Measurements from ENCODE around the gene TAC4.
A peak's percentile ranks its signal among the peaks of the same experiment; 100 is the strongest.
"Not testable (repeated sequence)": the region's sequence is repeated elsewhere in the genome, so short reads cannot be mapped to it uniquely, and the experiment has no call there.

The TAC4 gene

DNA sequence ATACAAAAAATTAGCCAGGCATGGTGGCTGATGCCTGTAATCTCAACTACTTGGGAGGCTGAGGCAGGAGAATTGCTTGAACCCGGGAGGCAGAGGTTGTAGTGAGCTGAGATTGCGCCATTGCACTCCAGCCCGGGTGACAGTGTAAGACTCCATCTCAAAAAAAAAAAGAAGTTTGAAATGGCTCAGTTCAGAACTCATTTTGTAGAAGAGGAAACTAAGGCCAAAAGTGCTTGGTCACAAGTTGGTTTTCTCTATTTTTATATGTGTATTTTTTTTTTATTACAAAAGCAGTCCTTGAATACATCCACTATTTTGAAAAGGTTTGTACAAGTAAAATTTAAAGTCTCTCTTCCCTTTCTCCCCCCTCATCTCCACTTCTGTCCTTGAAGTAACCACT lies 5.5 kb downstream of the TAC4 start:
- DNase-seq: no peak

DNA sequence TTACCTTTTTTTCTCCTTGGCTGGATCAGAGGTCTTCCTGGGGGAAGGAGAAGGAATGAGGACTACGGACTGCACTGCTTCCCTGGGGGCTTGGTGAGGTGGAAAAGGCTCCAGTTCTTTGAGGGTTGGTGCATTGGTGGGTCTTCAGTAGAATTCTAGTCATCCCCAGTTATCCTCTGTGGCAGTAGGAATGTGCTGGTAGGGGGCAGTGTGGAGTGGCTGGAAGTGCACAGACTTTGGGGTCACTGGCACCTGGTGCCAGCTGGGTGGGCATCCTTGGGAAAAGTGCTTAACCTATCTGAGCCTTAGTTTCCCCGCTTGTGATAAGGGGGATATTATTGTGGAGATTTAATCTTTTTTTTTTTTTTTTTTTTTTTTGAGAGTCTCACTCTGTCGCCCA lies 6.3 kb downstream of the TAC4 start:
- no peak for DNase-seq

DNA sequence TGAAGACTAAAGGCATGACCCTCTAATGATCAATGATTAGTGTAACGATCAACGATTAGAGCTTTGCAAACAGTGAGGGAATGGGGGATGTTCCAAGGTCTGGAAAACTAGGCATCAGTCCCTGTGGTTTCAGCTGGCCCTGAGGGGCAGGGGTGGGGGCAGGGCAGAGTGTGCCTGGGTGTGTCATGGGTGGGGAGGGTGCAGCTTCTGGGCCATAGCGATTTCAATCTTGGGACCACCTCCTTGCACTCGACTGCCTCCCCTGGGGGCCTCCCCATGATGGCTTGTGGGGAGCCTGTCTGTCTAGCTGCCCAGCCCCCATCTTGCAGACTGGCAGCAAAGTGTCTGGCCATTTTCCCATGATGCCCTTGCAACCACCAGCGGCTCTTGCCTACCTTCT lies 8.4 kb downstream of the TAC4 start:
- no peak for DNase-seq

DNA sequence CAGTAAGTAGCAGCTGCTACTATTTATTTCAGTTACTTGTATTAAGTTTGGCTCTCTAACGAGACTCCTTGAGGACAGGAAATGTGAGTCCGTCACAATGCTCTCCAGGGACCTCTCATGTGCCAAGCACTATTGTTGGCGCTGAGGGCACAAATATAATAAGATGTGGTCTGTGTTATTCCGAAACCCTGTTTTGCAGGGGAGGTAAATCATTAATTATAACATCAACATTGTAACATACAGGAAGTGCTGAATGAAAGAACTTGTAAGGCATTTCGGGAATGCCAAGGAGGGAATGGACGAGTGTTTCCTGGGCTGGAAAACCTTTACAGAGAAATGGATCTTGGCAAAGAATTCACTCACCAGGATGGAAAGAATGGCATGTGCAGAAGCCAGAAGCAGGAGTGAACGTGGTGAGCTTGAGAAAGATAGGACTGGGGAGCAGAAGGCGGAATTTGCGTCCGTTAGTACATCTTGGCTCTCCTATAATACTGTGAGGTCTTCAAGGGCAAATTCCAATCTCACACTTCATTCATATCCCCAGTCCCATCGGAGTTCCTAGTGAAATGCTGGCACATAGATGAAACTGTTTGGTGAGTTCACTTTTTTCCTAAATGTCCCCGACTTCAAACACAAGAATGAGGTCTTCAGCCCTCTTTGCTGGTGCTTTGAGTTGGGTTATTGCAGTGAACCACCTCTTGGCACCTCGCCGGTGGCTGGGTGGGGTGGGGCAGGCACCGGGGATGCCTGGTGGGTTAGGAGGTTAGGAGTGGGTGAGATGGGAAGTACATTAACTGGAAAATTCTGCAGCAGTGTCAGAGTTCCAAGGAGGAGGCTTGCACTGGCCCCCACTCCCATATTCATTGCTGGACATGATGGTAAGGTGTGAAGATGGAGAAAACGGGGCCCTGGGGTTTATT lies 11.5 kb downstream of the TAC4 start:
- DNase-seq: no peak

DNA sequence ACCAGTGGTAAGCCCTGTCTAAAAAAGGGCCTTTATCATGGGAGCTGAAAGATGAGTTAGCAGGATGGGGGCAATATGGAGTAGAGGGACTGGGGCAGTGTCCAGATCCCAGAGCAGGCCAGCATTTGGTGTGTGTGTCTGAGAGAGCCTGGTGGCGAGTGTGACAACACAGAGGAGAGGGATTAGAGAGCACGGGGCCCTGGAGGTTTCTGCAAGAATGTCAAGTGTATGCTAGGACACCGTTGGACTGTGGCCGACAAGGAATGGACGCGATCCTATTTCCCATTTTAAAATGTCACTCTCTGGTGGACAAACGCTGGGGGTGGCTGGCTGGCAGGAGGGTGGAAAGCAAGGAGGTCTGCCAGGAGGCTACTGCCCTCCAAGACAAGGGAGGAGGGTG lies 12.4 kb downstream of the TAC4 start:
- DNase-seq: no peak

DNA sequence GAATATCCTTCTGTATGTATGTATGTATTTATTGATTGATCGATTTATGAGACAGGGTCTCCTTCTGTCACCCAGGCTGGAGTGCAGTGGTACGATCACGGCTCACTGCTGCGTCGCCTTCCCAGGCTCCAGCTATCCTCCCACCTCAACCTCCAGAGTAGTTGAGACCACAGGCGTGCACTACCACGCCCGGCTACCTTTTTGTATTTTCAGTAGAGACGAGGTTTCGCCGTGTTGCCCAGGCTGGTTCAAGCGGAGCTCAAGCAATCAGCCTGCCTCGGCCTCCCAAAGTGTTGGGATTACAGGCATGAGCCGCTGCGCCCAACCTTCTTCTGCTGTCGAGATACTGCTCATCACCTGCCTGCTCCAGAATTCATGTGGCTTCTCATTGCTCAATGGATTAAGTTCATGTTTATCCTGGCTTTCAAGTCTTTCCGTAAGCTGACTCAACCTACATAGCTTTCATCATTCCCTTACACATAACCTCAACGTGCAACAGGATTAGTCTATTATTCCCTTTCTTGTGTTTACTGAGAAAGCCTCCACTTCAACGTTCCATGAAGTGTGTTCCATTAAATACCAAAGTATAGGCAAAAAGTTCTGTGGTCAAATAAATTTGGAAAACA lies 13.6 kb downstream of the TAC4 start:
- DNase-seq: no peak

DNA sequence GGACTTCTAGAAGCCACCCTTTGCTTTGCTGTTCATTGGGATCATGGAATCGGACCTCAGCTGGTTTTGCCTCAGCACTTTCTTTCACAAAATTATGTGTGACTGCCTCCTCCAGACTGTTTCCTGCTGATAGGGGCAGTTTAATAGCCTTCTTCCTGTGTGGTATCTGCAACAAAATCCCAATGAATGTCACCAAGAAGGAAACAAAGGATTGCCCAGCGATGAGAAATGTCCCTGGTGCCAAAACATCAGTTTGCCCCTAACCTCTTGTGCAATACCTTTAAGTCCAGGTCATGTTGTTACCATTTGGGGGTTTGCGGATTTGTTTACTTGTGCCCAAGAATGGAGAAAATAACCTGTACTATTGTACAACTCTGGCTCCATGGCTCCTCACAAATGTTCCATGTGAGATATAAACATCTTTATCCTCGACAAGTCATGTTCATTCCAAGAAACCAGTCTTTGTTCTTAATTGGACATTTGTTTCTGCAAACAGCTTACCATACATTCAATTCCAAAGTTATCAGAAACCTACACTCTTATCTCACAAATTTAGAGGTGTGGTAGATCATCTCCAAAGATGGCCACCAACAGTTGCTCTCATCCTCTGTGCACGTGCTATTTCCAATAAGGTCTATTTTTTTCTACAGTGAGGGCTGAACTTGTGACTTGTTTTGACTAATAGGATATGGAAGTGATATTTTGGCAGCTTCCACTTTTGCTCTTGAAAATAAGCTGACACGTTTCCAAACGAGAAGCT lies 14.8 kb downstream of the TAC4 start:
- DNase-seq: peak; percentile 68

DNA sequence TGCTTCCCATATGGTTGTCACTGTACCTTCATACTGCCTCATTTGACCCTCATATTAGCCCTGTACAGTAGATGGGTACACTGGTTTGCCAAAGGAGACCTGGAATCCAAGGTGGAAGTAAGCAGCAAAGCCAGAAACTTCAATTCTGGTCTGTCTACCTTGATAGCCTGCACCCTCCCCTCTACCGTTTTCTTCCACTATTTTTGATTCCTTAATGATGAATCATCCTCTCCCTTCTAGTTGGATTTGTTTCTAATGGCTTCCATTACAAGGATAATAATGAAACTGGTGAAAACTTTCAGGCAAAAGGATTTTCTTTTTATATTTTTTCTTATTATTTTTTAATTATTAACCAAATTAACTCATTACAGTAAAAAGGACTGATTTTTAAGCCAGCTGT lies 17.3 kb downstream of the TAC4 start:
- DNase-seq: no peak

DNA sequence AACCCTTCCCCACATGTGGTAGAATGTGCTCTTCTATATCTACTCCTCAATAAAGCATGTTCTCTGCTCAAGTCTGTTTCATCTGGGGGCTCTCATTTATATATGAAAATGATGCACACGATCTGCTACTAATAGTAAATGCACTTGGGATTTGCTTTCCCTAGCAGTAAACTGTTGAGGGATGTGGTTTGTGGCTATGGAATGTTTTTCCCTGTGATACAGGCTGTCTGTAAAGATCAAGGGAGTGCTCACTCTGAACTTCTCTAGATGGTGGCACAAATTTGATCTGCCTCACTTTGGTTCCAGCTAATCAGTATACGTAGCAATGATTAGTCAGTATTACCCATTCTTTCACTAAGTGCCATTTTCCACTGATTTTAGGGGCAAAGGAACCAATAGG lies 18.8 kb downstream of the TAC4 start:
- no peak for DNase-seq

DNA sequence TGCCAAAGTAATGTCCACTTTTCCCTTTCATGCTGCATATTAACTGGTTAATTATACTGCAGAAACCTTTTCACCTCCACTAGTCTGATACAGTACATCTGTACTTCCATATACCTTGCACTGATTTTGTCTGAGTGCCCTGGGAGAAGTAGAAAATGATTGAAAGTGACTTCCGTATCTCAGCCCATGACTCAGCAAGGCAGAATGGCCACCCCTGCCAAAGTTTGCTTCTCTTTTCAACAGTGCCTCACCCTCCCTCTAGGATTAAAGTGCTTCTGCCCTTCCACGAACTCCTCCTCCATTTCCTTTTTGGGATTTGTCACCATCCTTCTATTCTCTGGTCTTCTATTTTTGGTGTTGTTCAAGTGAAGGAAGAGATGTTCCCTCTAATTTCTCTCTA lies 19.5 kb downstream of the TAC4 start:
- DNase-seq: not testable (repeated sequence)

DNA sequence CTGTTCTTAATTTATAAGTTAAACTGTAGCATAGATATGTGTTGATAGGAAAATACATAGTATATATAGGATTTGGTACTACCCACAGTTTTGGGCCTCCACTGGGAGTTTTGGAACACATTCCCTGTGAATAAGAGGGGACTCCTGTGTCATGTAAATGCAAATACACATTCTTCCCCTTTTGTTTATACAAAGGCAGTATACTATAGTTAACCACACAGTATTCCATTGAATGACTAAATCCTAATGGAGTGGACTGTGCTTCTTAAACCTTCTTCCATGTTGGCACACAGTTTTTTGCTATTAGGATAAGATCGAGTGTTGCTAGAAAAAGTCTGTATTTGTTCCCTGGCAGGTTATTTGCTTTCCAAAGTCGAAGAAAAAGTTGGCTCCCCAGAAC lies 22.2 kb downstream of the TAC4 start:
- no peak for DNase-seq

DNA sequence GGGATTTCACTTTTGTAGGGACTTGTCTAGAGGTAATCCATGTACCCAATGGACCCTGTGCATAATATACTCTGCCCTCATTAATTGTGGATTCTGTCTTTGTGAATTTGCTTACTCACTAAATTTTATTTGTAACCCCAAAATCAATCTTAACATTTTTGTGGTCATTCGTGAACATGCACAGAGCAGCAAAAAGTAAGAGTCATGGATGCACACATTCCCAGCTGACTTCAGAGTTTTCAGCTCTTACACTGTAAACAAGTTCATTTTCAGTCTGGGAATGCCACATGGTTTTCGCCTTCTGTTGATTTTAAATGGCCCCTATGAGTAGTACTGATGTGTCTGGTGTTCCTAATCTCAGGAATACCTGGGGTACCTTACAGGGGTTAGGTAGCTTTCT lies 24.3 kb downstream of the TAC4 start:
- no peak for DNase-seq

DNA sequence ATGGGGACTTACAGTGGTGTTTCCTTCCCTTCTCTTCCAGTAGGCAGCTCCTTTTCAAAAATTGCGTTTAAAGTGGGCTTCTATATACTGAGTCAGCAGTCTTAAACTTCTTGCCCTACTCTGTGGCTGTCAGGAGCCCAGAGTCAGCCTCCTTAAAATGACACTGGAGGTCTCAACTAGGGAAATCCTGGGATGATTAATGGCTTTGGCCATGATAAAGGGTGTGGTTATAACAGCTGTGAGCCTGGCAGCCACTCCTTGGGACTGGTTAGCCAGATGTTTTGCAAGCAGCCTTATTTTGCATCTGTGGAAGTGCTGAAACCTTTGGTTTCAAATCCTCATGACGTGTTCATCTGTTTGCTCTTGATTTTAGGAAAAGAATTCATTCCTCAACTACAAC lies 25.0 kb downstream of the TAC4 start:
- no peak for DNase-seq

DNA sequence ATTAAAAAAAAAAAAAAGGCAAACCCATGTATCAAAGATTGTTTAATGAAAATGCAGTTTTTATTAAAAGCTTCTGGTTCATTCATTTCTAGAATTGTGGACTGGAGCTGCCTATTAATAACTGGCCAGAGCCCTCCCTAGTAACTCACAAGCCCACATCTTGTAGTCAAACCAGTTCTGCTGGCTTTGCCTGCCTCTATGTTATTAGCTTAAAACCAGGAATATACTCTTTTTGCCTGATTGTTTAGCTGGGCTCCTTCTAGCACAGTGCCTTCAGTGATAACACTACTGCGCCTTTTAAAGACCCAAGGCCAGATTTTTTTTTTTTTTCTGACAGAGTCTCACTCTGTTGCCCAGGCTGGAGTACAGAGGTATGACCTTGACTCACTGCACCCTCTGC lies 26.0 kb downstream of the TAC4 start:
- no peak for DNase-seq

DNA sequence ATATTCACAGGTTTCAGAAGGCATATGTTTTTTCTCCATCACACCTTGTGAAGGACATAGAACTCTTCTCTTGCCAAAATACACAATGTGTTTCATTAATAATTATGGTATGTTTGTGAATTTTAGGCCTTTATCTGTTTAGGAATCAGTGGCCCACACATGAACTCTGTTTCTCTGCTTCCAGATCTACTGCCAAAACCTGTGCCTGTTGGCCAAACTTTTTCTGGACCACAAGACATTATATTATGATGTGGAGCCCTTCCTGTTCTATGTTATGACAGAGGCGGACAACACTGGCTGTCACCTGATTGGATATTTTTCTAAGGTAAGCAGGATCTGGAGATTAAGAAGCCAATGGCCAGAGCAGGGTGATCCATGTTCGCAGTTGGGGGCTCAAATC lies 26.4 kb downstream of the TAC4 start:
- DNase-seq: no peak

DNA sequence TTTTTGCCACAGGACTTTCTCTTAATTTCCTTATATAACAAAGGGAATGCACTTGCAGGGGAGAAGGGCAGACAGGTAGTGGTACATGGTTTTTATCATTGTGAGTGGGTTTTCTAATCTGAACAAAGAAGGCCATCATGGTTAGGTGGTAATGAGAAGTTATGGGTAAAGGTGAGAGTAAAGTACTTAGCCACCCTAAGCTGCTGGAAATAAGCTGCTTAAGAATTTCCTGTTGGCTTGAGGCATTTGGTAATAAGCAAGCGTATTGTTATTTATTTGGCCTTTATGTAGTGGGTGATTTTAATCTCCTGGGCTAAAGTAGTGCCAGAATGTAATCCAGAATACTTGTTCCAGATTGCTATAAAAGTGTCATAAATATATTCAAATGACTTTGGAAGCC lies 27.1 kb downstream of the TAC4 start:
- no peak for DNase-seq

DNA sequence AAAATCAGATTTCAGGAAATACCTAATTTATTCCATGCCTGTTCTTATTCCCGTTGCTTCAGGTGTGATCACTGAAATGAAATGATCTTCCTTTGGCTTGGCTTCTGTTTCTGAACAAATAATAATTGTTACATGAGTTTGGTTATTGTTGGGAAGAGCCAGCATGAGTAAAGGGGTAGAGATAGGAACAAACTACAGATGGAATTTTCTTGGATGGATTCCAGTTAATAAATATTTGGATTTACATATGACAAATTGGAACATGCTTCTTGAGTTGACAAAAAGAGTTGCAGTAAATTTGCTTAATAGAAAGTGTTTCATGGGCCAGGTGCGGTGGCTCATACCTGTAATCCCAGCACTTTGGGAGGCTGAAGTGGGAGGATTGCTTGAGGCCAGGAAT lies 28.2 kb downstream of the TAC4 start:
- DNase-seq: no peak

DNA sequence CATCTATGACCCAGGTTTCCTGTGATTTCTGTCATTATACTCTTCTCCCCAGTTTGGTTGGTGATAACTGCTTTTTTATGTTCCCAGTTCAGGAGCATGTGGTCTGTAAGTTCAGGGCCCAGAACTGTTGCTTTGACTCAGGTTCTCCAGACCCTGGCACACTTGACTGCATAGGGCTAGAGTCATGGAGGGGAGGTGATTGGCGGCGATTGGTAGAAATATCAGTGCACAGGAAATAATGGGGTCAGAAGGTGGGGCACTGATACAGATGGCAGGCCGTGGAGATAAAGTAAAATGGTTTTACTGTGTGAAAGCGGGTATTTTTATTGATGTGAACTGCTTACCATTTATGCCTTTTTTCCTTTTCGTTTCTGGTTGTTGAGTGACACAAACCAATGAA lies 28.7 kb downstream of the TAC4 start:
- no peak for DNase-seq

DNA sequence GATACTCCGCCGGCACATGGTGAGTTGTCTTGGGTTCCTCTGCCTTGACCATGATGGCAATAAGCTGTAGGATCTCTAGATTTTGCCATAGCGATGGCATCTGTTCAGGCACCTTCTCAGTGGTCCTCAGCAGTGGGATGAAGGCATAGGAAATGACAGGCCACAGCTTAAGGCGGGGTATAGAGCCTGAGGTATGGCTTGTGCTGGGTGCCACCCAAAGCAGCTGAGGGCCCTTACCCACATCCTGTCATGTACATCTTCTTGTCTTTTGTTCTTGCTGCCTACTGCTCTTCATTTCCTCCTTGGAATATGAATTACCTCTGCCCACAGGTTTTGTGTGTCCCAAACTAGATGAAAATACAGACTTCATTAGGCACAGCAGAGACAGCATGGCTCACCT lies 29.9 kb downstream of the TAC4 start:
- DNase-seq: no peak

DNA sequence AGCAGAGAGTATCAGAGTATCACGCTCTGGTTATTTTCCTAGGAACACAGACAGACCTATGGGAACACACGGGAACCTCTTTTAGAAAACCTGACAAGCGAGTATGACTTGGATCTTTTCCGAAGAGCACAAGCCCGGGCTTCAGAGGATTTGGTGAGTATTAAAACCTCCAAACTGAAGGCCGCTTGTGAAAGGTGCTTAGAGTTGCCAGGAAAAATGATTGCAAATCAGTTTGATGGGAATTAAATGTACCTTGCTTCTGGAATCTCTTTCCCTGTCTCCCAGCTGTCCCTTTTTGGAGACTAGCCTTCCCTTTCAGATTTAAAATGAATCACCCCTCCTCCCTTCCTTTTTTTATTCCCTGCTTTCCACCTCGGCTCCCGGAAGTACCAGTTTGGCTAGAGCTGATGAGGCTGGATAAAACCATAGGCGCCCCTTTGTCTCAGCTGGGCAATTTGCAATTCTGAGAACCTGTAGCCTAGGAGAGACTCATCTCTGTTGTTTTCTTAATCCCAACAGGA lies 32.0 kb downstream of the TAC4 start:
- no peak for DNase-seq

DNA sequence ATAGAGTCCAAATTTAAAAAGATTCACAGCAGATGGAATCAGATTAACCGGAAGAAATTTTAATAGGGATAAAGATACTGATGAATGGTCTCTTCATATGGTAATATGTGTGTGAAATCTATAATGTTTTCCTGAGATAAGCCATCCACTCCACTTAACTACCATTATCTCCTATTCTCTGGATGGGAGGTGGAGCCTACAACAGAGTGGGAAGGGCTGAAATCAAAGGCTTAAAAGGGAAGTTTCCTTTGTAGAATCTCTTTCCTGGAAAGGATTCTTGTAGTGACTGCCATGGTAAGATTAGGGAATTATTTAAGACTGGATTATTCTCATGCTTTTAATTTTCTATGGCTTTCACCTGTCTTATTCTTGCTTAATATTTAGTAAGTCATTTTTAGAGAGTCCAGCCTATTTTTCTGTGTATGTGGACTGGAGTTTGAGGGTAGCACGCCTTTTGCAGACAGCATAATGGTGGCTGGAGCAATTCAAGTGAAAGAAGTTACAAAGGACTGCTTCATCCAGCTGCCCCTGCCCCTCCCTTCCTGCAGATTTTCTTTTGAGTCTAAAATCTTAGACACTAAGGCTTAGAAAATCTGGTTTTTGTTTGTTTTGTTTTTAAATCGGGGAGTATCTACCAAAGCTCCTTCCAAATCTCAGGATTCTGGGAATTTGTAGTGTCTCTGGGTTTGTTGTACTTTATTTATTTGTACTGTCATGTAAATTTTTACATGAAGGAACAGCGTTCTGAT lies 32.9 kb downstream of the TAC4 start:
- no peak for DNase-seq

DNA sequence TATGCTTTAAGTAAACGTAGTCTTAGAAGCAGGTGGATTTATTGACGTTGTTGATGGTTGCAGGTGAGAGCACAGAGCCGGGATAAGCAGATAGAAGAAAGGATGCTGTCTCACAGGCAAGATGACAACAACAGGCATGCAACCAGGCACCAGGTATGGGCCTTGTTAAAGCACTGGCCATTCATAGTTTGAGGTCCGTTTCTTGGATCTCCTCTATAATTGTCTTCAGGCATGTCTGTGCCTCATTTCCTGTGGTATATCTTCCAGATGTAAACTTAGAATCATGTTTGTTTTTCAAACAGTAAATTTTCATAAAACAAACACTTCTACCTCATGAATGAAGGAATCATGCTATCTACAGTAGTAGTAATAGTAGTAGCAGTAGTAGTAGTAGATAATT lies 38.8 kb downstream of the TAC4 start:
- DNase-seq: no peak

DNA sequence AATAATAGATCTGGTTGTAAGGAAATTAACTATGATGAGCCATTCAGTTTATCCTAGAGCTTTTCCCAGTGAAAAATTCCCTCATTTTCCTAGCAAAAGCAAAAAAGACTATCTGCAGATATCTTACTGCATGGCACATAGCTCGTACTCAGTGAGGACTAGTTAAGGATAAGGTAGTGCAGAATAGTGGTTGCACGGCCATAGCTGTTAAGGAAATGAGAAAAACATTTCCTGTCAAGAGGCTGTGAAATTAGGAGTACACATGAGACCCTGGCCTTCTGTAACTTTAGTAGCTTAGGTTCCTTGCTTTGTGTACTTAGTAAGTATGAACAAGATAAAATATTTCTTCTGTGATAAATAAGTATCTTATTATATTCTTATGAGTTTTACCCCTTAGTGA lies 49.1 kb downstream of the TAC4 start:
- no peak for DNase-seq
